DND-41 (cell line): ENCODE results near the gene NDUFB5.

Source experiments
- ATAC-seq: fragments of 200-7000 bp; cut with Tn5 transposase; 3 replicates; pipeline ENCODE4 v1.9.1; 2021; ENCODE audit warnings: low read depth; ENCODE audit not compliant: insufficient read depth
- DNase-seq: peaks from one replicate; pipeline ENCODE4 v3.0.0-alpha.2; 2020
- H2AFZ ChIP-seq: 2 replicates; pipeline ENCODE4 v1.6.0; 2012; ENCODE audit warnings: low read depth, low read length
- H3K27ac ChIP-seq: 2 replicates; pipeline ENCODE4 v1.5.1; 2012; ENCODE audit warnings: low read length, inconsistent platforms
- H3K27me3 ChIP-seq: fragments of 200-600 bp; sonication (generic); 2 replicates; pipeline ENCODE4 v1.6.0; 2012; ENCODE audit warnings: low read length, mild to moderate bottlenecking, inconsistent platforms; ENCODE audit not compliant: insufficient read depth, poor library complexity
- H3K36me3 ChIP-seq: 2 replicates; pipeline ENCODE4 v1.5.1; 2012; ENCODE audit warnings: low read length, inconsistent platforms; ENCODE audit not compliant: insufficient read depth
- H3K4me1 ChIP-seq: 2 replicates; pipeline ENCODE4 v1.5.1; 2012; ENCODE audit warnings: mild to moderate bottlenecking, low read length; ENCODE audit not compliant: insufficient read depth
- H3K4me2 ChIP-seq: 2 replicates; pipeline ENCODE4 v1.6.0; 2012; ENCODE audit warnings: mild to moderate bottlenecking, moderate library complexity, low read length, inconsistent platforms; ENCODE audit not compliant: insufficient read depth
- H3K4me3 ChIP-seq, 2 experiments: fragments of 200-600 bp in 1 of 2; shearing (Covaris generic) in 1 of 2; 2 replicates each; pipeline ENCODE4 v1.5.1; 2012 to 2016; ENCODE audit warnings: inconsistent platforms in 2 of 2, low read length in 2 of 2, mild to moderate bottlenecking in 2 of 2, low read depth in 1 of 2, moderate library complexity in 1 of 2
- H3K79me2 ChIP-seq: 2 replicates; pipeline ENCODE4 v1.6.0; 2012; ENCODE audit warnings: low read length, inconsistent platforms; ENCODE audit not compliant: insufficient read depth
- H3K9ac ChIP-seq: 2 replicates; pipeline ENCODE4 v1.6.0; 2012; ENCODE audit warnings: low read depth, mild to moderate bottlenecking, inconsistent platforms, low read length, moderate library complexity
- H3K9me3 ChIP-seq: 2 replicates; pipeline ENCODE4 v1.5.1; 2012; ENCODE audit warnings: low read length, moderate library complexity, mild to moderate bottlenecking, inconsistent platforms; ENCODE audit not compliant: insufficient read depth, severe bottlenecking
- H4K20me1 ChIP-seq: 2 replicates; pipeline ENCODE4 v1.6.0; 2012; ENCODE audit warnings: low read length; ENCODE audit not compliant: insufficient read depth
- EZH2 ChIP-seq: IDR thresholded peaks from 3 replicates; pipeline ENCODE4 v1.6.1; 2012; ENCODE audit warnings: borderline replicate concordance, low read depth, mild to moderate bottlenecking, moderate library complexity, low read length, inconsistent platforms; ENCODE audit not compliant: severe bottlenecking
- TF ChIP-seq, protein P1 (sequence below): IDR thresholded peaks from 2 replicates; pipeline ENCODE4 v1.5.1; 2012; ENCODE audit warnings: borderline replicate concordance, low read length, moderate library complexity, mild to moderate bottlenecking; ENCODE audit not compliant: poor library complexity, severe bottlenecking; ENCODE audit errors: extremely low read depth

NDUFB5 gene

GRCh38 chr3:179670311-179670710 is 65.7 kb downstream of the NDUFB5 start:
- Histone ChIP-seq H3K4me2 (no peak overlapping the region), H3K4me1 (no peaks in the 10 kb centered on the region), H3K27me3 (no peaks in the 10 kb centered on the region), H3K36me3 (no peaks in the 10 kb centered on the region), H3K9me3 (no peaks in the 10 kb centered on the region), H3K9ac (no peak overlapping the region), H3K27ac (no peak overlapping the region), H4K20me1 (peaks cover 32% of the 10 kb centered on the region; the same call in 1 of the 2 replicates), H3K4me3 (no peak overlapping the region), H2AFZ (no peak overlapping the region), H3K79me2 (peaks cover 90% of the 10 kb centered on the region)
- TF ChIP-seq, protein P1, sequence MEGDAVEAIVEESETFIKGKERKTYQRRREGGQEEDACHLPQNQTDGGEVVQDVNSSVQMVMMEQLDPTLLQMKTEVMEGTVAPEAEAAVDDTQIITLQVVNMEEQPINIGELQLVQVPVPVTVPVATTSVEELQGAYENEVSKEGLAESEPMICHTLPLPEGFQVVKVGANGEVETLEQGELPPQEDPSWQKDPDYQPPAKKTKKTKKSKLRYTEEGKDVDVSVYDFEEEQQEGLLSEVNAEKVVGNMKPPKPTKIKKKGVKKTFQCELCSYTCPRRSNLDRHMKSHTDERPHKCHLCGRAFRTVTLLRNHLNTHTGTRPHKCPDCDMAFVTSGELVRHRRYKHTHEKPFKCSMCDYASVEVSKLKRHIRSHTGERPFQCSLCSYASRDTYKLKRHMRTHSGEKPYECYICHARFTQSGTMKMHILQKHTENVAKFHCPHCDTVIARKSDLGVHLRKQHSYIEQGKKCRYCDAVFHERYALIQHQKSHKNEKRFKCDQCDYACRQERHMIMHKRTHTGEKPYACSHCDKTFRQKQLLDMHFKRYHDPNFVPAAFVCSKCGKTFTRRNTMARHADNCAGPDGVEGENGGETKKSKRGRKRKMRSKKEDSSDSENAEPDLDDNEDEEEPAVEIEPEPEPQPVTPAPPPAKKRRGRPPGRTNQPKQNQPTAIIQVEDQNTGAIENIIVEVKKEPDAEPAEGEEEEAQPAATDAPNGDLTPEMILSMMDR: no peak
- no peak for TF ChIP-seq EZH2
- DNase-seq (no peak), ATAC-seq (no peak)

- H3K27ac ChIP-seq: no peak overlapping the region
- DNase-seq: no peak
- 0 out of 2 replicates have a peak, but pooled peaks cover 3% of the 10 kb centered on the region for H3K36me3 ChIP-seq
- H3K27me3 ChIP-seq: no peaks in the 10 kb centered on the region
- H3K4me2 ChIP-seq: no peak overlapping the region
- no peaks in the 10 kb centered on the region for H3K9me3 ChIP-seq
- no peak overlapping the region for H3K9ac ChIP-seq
- peaks cover 30% of the 10 kb centered on the region; the same call in 1 of the 2 replicates for H4K20me1 ChIP-seq
- H2AFZ ChIP-seq: no peak overlapping the region
- H3K4me3 ChIP-seq: no peak overlapping the region
- H3K4me1 ChIP-seq: no peaks in the 10 kb centered on the region
- peaks cover 88% of the 10 kb centered on the region for H3K79me2 ChIP-seq
- TF ChIP-seq, protein P1: no peak
- TF ChIP-seq EZH2: no peak
- no peak for ATAC-seq
Measured at GRCh38 chr3:179671309-179671708, 66.7 kb downstream of the NDUFB5 start.

DNA sequence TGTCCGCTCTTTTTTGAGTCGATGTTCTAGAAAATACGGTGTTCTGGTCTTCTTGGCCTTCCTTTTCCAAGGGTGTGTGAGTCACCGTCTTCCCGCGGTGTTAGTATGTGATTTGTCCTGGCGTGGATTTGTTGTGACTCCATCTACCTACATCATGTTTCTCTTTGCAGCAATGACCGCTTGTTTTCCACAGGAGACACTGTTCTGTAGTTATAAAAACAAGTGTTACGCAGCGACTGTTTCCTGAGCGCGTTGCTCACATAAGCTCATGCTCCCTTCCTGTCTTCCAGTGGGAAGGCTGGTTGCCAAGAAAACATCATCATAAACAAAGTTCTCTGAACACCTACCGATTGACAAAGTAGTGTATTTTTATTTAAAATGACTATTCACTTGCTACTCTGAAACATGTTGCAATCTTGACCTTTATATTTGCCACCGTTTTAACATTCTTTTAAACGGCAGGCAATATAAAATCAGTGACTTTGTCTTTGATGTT is 67.2 kb downstream of the NDUFB5 start:
- Histone ChIP-seq H3K9me3 (no peaks in the 10 kb centered on the region), H2AFZ (no peak overlapping the region), H3K4me2 (no peak overlapping the region), H3K4me3 (no peak overlapping the region), H3K9ac (no peak overlapping the region), H3K79me2 (peaks cover 88% of the 10 kb centered on the region), H3K27ac (no peak overlapping the region), H3K36me3 (0 out of 2 replicates have a peak, but pooled peaks cover 3% of the 10 kb centered on the region), H3K27me3 (no peaks in the 10 kb centered on the region), H4K20me1 (peaks cover 29% of the 10 kb centered on the region; the same call in 1 of the 2 replicates), H3K4me1 (no peaks in the 10 kb centered on the region)
- ATAC-seq: no peak
- no peak for TF ChIP-seq EZH2
- TF ChIP-seq, protein P1: no peak
- no peak for DNase-seq
